Loucy (cell line): ENCODE measurements around the gene POLR3E.

ENCODE experiments used
- EZH2phosphoT487 ChIP-seq: fragments of 200-600 bp; IDR thresholded peaks from 2 replicates; pipeline ENCODE4 v1.6.1; 2018; ENCODE audit warnings: antibody characterized with exemption, mild to moderate bottlenecking, moderate library complexity, borderline replicate concordance
- TF ChIP-seq, protein P1 (sequence below): fragments of 200-600 bp; sonication (generic); conservative IDR thresholded peaks from 2 replicates; pipeline ENCODE4 v1.5.1; 2014; ENCODE audit warnings: mild to moderate bottlenecking, antibody characterized with exemption, low read length

DNA sequence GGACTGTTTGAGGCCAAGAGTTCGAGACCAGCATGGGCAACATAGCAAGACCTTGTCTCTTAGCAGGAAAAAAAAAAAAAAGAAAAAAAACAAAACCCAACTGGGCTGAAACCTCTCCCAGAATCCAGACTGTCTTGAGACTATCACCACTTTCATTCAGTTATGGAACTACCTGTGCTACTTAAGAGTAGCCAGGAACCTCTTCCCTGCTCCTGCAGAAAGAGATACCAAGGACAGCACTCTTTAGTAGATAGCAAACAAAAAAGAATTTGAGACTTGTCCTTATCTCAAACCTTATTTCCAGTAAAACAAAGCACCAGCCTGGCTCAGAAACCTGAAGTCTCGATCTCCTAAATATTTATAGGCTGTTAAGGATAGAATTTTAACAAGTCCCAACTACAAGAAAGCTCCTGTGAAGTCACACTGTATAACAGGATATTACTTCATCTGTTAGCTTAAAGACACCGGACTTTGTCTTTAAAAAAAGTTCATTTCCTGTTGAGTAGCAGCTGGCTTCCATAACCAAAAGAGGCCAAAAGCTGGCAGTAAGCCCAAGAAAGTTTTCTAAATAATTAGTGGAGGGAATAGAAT lies 72.1 kb downstream of the POLR3E start:
- TF ChIP-seq, protein P1, sequence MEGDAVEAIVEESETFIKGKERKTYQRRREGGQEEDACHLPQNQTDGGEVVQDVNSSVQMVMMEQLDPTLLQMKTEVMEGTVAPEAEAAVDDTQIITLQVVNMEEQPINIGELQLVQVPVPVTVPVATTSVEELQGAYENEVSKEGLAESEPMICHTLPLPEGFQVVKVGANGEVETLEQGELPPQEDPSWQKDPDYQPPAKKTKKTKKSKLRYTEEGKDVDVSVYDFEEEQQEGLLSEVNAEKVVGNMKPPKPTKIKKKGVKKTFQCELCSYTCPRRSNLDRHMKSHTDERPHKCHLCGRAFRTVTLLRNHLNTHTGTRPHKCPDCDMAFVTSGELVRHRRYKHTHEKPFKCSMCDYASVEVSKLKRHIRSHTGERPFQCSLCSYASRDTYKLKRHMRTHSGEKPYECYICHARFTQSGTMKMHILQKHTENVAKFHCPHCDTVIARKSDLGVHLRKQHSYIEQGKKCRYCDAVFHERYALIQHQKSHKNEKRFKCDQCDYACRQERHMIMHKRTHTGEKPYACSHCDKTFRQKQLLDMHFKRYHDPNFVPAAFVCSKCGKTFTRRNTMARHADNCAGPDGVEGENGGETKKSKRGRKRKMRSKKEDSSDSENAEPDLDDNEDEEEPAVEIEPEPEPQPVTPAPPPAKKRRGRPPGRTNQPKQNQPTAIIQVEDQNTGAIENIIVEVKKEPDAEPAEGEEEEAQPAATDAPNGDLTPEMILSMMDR: no peak
- no peak for TF ChIP-seq EZH2phosphoT487
